Inferior parietal cortex (tissue), 1 donor: ENCODE data around the gene EGLN1.
A peak's percentile ranks its signal among the peaks of the same experiment; 100 is the strongest.

Experiments
- DNase-seq: peaks from one replicate; pipeline ENCODE4 v3.0.0-alpha.2; 2016; ENCODE audit errors: extremely low spot score

The EGLN1 gene

GRCh38 chr1:231421546-231421970 is 529 bp downstream of the EGLN1 start:
- peak; percentile 34 for DNase-seq

- DNase-seq: peak; percentile 34
Measured at GRCh38 chr1:231420959-231421545, 1.0 kb downstream of the EGLN1 start.

GRCh38 chr1:231420299-231420958 is 1.7 kb downstream of the EGLN1 start:
- DNase-seq: peak; percentile 38

DNA sequence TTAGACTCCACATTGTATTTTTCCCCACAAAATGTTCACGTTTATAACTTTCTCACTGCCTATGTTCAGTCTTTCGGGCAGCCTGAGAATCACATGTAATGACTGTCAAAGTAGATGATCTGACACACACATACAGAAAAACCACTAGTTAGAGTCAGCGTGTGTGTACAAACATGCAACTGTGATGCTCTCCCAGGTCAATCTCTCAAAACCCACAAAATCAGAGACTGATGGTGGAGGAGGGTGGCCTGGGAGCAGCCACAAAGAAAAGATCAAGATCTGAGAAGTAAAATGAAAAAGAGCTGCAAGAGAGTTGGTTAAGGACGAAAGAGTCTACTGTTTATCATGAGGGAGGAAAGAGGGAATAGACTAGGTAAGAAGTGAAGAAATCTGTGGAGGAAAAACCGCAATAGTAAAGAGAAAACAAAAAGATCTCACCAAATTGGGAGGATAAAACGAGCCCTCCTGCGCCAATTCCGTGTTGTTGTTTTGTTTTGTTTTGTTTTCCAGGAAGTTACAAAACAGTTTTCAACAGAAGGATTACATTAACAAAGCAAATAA is 2.3 kb downstream of the EGLN1 start:
- DNase-seq: no peak

DNA sequence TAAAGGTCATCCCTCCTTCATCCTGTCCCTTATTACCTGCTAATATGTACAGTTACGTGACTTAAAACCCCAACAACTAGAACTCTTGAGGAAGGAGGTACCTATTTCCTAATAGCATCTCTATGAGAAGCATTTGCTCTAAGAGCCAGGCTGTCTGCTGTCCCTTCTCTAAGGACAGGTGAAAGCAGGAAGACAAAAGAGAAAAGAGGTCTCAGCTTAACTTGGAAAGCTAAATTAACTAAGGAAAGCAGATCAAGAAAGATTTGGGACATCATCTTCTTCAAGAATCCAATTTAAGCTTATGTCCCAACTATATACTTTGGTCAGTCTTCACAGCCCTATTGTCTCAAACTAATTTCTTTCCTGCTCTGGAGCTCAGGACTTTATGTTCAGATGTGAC is 2.9 kb downstream of the EGLN1 start:
- no peak for DNase-seq

DNA sequence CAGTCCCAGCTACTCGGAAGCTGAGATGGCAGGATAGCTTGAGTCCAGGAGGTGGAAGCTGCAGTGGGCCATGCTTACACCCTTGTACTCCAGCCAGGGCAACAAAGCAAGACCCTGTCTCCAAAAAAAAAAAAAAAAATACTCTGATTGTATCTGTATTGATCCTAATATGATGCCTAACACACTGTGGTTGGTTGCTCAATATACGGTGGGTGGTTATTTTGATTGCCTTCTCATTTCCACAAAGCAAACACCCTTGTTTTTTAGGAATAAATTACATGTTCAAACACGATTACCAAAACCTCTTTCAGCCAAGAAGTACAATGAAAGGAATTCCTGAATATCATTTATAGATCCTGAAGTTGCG is 3.4 kb downstream of the EGLN1 start:
- DNase-seq: no peak

- no peak for DNase-seq
Measured at GRCh38 chr1:231418101-231418740, 3.9 kb downstream of the EGLN1 start.

- no peak for DNase-seq
Measured at GRCh38 chr1:231417513-231417912, 4.6 kb downstream of the EGLN1 start.

DNA sequence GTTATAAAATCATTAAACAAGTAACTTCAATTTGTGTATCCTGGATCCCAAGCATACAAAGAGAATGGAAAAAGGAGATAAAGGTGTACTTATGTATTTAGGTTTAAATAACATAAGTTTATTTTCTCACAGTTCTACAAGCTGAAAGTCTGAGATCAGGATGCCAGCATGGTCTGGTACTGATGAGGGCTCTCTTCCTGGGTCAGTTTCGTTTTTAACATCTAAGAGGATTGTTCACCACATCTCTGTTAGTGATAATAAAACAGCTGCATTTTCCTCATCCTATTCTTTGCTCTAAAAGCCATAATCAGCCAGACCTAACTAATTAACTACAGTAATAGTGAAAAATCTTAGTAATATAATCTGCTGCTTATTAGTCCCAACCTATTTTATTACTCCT is 5.2 kb downstream of the EGLN1 start:
- DNase-seq: no peak

- DNase-seq: no peak
Measured at GRCh38 chr1:231415018-231415583, 7.0 kb downstream of the EGLN1 start.

DNA sequence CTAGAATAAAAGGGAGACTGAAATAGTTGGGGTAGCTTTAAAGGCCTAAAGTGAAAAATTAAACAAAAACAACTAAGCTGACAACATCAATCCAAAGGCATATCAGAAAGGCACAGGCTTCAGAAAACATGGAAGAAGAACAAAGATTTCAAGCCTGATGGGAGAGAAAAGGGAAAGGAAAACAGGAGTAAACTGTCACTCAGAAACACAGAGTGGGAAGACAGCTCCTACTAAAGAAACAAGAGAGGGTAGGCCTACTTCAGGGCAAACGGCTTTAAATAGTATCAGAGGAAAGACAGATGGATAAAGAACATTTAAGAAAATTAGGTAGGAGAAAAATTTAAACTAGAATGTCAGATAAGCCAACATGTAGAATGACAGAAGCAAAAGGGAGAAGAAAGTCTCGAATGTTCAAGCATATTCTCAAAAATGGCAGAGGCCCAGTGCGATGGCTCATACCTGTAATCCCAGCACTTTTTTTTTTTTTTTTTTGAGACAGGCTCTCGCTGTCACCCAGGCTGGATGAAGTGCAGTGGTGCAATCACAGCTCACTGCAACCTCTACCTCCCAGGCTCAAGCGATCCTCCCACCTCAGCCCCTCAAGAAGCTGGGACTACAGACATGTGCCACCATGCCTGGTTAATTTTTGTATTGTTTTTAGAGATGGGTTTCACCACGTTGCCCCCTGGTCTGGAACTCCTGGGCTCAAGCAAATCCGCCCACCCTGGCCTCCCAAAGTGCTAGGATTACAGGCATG is 7.6 kb downstream of the EGLN1 start:
- DNase-seq: no peak

- no peak for DNase-seq
Measured at GRCh38 chr1:231413749-231414082, 8.4 kb downstream of the EGLN1 start.

DNA sequence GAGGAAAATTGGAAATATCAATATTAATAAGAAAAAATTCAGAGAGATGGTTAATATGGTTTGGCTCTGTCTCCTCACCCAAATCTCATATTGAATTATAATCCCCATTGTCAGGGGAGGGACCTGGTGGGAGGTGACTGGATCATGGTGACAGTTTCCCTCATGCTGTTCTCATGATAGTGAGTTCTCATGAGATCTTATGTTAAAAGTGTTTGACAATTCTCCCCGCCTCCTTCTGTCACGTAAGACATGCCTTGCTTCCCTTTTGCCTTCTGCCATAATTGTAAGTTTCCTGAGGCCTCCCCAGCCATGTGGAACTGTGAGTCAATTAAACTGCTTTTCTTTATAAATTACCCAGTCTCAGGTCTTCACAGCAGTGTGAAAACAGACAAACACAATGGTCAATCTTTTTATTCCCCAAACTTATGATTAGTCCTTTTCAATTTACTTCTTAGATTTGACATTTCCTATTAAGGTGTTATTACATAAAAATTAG is 11.0 kb downstream of the EGLN1 start:
- DNase-seq: no peak

GRCh38 chr1:231410036-231410612 is 12.0 kb downstream of the EGLN1 start:
- DNase-seq: no peak

DNA sequence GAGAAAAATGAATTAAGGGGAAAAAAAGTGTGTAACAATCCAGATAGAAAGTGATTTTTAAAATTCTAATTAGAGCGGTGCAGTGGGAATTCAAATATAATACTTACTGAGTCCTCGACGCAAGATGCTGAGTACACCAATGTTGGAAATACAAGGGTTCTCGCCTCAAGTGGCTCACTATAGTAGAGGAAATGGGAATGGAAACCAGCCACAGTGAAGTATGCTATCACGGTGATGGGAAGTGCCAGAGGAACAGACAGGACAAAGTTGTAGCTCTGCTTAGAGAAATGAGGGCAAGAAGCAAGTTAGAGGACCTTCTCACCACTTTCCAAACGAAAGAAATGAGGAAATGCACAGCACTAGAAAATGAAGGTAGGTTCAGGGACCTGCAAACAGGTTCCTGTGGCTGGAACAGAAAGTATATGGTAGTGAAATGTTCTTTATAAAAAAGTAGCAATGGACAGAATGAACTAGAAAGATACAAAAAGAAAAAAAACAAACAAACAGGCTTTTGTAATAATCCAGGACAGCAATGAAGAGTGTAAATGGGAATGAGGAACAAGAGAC is 13.5 kb downstream of the EGLN1 start:
- DNase-seq: no peak

GRCh38 chr1:231407547-231408396 is 14.3 kb downstream of the EGLN1 start:
- DNase-seq: no peak

DNA sequence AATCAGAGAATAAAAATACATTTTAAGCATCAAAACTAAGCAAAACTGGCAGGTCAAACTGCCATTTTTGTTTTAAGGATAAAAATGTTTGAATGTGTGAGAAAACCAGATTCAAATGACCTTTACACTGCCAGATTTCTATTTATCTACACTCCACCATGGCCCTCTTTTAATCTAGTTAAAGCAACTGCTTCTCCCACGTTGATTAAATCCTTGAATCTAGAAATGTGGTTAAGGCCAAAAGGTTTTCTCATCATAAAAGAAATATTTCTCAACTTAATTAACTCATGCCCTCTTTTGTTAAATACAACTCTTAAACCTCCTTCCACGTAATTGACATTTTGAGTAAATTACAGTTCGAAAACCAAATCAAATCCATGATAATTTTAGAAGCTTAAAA is 15.0 kb downstream of the EGLN1 start:
- DNase-seq: no peak

DNA sequence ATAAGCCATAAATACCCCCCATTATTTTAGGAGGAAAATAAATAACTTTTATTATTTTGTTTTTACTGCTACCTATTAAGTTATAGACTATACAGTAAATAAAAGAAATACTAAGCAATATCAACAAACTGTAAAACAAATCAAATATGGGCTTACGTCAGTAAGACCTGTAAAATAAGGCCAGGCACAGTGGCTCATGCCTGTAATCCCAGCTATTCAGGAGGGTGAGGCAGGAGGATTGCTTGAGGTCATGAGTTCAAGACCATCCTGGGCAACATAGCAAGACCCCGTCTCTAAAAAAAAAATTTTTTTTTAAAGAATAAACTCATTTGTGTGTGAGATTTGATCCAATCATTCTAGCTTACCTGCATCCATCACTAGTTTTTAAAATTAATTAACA is 17.8 kb downstream of the EGLN1 start:
- no peak for DNase-seq

- no peak for DNase-seq
Measured at GRCh38 chr1:231401478-231401877, 20.6 kb downstream of the EGLN1 start.
